HepG2 (cell line): Measurements from ENCODE around the gene C5orf15. TPM values are rescaled to one million over a fixed set of nuclear protein-coding genes. Genes with fewer than 3 reads are reported as not detected.

Experiments used
- AHR ChIP-seq: IDR thresholded peaks from 2 replicates; pipeline ENCODE4 v1.6.1; 2018; ENCODE audit warnings: missing genetic modification reagents, missing compliant biosample characterization
- ASH2L ChIP-seq: fragments of 300-600, 200-600 bp; sonication (generic); IDR thresholded peaks from 2 replicates; pipeline ENCODE4 v1.7.0; 2017; ENCODE audit warnings: low read depth, mild to moderate bottlenecking, moderate library complexity, mixed read lengths, low read length; ENCODE audit not compliant: insufficient read length
- FOXP4 ChIP-seq: sonication (generic); formaldehyde crosslinking; IDR thresholded peaks from 2 replicates; pipeline ENCODE4 v1.4.0; 2020; ENCODE audit warnings: missing genetic modification reagents
- ISL2 ChIP-seq: sonication (generic); formaldehyde crosslinking; IDR thresholded peaks from 2 replicates; pipeline ENCODE4 v1.5.0; 2020; ENCODE audit warnings: missing genetic modification reagents
- KLF6 ChIP-seq: IDR thresholded peaks from 2 replicates; pipeline ENCODE4 v1.8.0; 2016; ENCODE audit warnings: missing biosample characterization, missing genetic modification reagents
- RORA ChIP-seq: sonication (generic); formaldehyde crosslinking; IDR thresholded peaks from 2 replicates; pipeline ENCODE4 v1.5.0; 2020; ENCODE audit warnings: mild to moderate bottlenecking, missing genetic modification reagents, moderate library complexity
- ZFP90 ChIP-seq: sonication (generic); formaldehyde crosslinking; IDR thresholded peaks from 2 replicates; pipeline ENCODE4 v1.8.0; 2022; ENCODE audit warnings: missing genetic modification reagents, mild to moderate bottlenecking, inconsistent platforms, borderline replicate concordance
- ZMAT5 ChIP-seq: sonication (generic); formaldehyde crosslinking; IDR thresholded peaks from 2 replicates; pipeline ENCODE4 v1.5.0; 2020; ENCODE audit warnings: mild to moderate bottlenecking, low read depth, missing genetic modification reagents, borderline replicate concordance
- ZNF12 ChIP-seq: sonication (generic); formaldehyde crosslinking; IDR thresholded peaks from 2 replicates; pipeline ENCODE4 v1.5.0; 2020; ENCODE audit warnings: missing genetic modification reagents
- ZNF318 ChIP-seq: sonication (generic); formaldehyde crosslinking; IDR thresholded peaks from 2 replicates; pipeline ENCODE4 v1.4.0; 2020; ENCODE audit warnings: mild to moderate bottlenecking, missing genetic modification reagents
- ZNF33B ChIP-seq: sonication (generic); formaldehyde crosslinking; IDR thresholded peaks from 2 replicates; pipeline ENCODE4 v1.5.1; 2020; ENCODE audit warnings: mild to moderate bottlenecking, missing genetic modification reagents
- ZNF431 ChIP-seq: sonication (generic); formaldehyde crosslinking; IDR thresholded peaks from 2 replicates; pipeline ENCODE4 v1.9.0; 2022; ENCODE audit warnings: missing genetic modification reagents, low read depth, mild to moderate bottlenecking, borderline replicate concordance
- ZNF629 ChIP-seq: sonication (generic); formaldehyde crosslinking; conservative IDR thresholded peaks from 2 replicates; pipeline ENCODE4 v1.5.0; 2020; ENCODE audit warnings: missing genetic modification reagents
- ZNF839 ChIP-seq: sonication (generic); formaldehyde crosslinking; IDR thresholded peaks from 2 replicates; pipeline ENCODE4 v1.4.0; 2020; ENCODE audit warnings: missing genetic modification reagents, mild to moderate bottlenecking, borderline replicate concordance
- ZNF878 ChIP-seq: sonication (generic); formaldehyde crosslinking; IDR thresholded peaks from 2 replicates; pipeline ENCODE4 v1.8.1; 2023; ENCODE audit warnings: mild to moderate bottlenecking, missing genetic modification reagents, moderate library complexity
- ZSCAN31 ChIP-seq: sonication (generic); formaldehyde crosslinking; IDR thresholded peaks from 2 replicates; pipeline ENCODE4 v1.5.0; 2020; ENCODE audit warnings: low read depth, mild to moderate bottlenecking, missing genetic modification reagents
- polyA plus RNA-seq, 8 experiments: library from polyadenylated mRNA; depleted of rRNA in 3 of 8; stranded (reverse) in 7 of 8; unstranded in 1 of 8; fragments of >200 nt; fragmentation: Illumina TruSeq in 4 of 8; extraction: Trizol in 4 of 8; gene quantifications; 2 replicates each; pipeline versions ENCODE4 v1.2.1 to v1.2.3, GENCODE V29; 2011 to 2016; ENCODE audit warnings: low read depth in 4 of 8, missing spikeins in 1 of 8, mixed read lengths in 1 of 8; ENCODE audit not compliant: insufficient read depth in 1 of 8
- total RNA-seq, 5 experiments: library from RNA; depleted of rRNA; stranded (reverse); fragments of >200 nt; fragmentation: Illumina TruSeq; extraction: Trizol; gene quantifications; 2 replicates each; pipeline ENCODE4 v1.2.3, GENCODE V29; 2016; ENCODE audit warnings: low read depth in 1 of 5

C5orf15 gene
- total and polyA plus RNA-seq, 2 of the 13 experiments (the other 11 are each of a cell fraction or from before 2014, with no cell fraction given) = 58.5 to 82.7 TPM

GRCh38 chr5:134005417-134006061 lies 37.1 kb upstream of the C5orf15 start (continued):
- TF ChIP-seq ZNF318 (0 out of 2 replicates have a peak, but pooled peaks have one; percentile 45), ISL2 (CRISPR knock-in tag) (0 out of 2 replicates have a peak, but pooled peaks have one; percentile 4), ASH2L (peak; percentile 55), ZNF12 (CRISPR knock-in tag) (no peak), AHR (CRISPR knock-in tag) (0 out of 2 replicates have a peak, but pooled peaks have one; percentile 0), FOXP4 (CRISPR knock-in tag) (no peak), RORA (CRISPR knock-in tag) (0 out of 2 replicates have a peak, but pooled peaks have one; percentile 87), ZNF878 (0 out of 2 replicates have a peak, but pooled peaks have one; percentile 48), ZMAT5 (CRISPR knock-in tag) (no peak), ZNF839 (peak; percentile 4; the same call in 1 of the 2 replicates), ZNF431 (CRISPR knock-in tag) (peak; percentile 75; the same call in 1 of the 2 replicates), ZNF33B (CRISPR knock-in tag) (0 out of 2 replicates have a peak, but pooled peaks have one; percentile 10), ZFP90 (peak; percentile 13; the same call in 1 of the 2 replicates), ZSCAN31 (CRISPR knock-in tag) (0 out of 2 replicates have a peak, but pooled peaks have one; percentile 5), ZNF629 (0 out of 2 replicates have a peak, but pooled peaks have one; percentile 8), KLF6 (no peak)
